ENCODE measurements around the gene C1orf52.

C1orf52 gene

DNA sequence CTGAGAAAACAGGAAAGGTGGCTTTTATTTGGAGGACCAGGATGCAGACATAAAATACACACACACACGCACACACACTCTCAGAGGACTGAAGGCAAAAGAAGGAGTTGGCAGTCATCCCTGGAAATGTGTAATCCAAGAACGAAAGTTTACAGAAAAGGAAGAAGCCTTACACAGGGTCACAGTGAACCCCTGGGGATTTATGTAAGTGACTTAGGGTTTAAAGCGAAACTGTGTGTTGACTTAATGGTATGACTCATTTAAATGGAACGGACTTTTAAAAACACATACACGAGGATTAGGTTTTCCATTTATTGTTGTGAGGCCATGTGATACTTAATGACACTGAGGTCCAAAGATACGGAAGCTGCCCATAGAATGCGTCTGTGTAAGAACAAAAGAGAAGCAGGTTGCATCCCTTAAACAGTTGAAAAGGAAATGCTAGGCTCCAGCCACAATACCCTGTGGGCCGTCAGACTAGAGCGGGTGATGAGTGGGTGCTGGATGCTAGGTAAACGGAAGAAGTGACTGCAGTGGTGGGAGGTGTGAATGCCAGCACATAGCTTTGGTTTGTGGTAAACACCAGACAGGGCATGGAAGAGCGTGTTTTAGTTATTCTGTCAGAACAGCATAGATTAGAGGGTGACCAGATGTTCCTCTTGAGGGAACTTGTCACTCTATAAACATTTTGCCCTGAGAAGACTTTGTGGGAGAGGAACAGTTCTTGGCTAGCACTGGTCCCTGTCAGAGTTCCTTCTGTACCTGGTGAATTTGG lies 38.6 kb upstream of the C1orf52 start:
- Histone ChIP-seq H3K27me3 (ENCODE audit: control insufficient read depth, low read length) (peaks cover 27% of the 10 kb centered on the region), H3K36me3 (ENCODE audit: control insufficient read depth, low read length) (no peaks in the 10 kb centered on the region), H3K4me2 (ENCODE audit: low read length) (no peak overlapping the region), H3K9me2 (replicated peaks; ENCODE audit: control insufficient read depth, low read length) (no peaks in the 10 kb centered on the region), H3K9me3 (ENCODE audit: control insufficient read depth, insufficient read depth, low read length) (no peaks in the 10 kb centered on the region), H3F3A (ENCODE audit: control insufficient read depth, insufficient read depth) (no peaks in the 10 kb centered on the region), H3K79me2 (ENCODE audit: control insufficient read depth, low read length) (no peaks in the 10 kb centered on the region), H4K20me1 (ENCODE audit: control insufficient read depth, insufficient read depth, low read depth, low read length) (no peaks in the 10 kb centered on the region; the same call in 1 of the 2 replicates), H3K27ac (ENCODE audit: low read depth, low read length) (no peak overlapping the region), H3K4me3 (ENCODE audit: low read length) (no peak overlapping the region), H3K4me1 (ENCODE audit: control insufficient read depth, low read length) (peaks cover 7% of the 10 kb centered on the region)
- TF ChIP-seq, protein P1, sequence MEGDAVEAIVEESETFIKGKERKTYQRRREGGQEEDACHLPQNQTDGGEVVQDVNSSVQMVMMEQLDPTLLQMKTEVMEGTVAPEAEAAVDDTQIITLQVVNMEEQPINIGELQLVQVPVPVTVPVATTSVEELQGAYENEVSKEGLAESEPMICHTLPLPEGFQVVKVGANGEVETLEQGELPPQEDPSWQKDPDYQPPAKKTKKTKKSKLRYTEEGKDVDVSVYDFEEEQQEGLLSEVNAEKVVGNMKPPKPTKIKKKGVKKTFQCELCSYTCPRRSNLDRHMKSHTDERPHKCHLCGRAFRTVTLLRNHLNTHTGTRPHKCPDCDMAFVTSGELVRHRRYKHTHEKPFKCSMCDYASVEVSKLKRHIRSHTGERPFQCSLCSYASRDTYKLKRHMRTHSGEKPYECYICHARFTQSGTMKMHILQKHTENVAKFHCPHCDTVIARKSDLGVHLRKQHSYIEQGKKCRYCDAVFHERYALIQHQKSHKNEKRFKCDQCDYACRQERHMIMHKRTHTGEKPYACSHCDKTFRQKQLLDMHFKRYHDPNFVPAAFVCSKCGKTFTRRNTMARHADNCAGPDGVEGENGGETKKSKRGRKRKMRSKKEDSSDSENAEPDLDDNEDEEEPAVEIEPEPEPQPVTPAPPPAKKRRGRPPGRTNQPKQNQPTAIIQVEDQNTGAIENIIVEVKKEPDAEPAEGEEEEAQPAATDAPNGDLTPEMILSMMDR (IDR thresholded peaks at IDR 0.05; ENCODE audit: low read depth, low read length, poor library complexity, severe bottlenecking): no peak

DNA sequence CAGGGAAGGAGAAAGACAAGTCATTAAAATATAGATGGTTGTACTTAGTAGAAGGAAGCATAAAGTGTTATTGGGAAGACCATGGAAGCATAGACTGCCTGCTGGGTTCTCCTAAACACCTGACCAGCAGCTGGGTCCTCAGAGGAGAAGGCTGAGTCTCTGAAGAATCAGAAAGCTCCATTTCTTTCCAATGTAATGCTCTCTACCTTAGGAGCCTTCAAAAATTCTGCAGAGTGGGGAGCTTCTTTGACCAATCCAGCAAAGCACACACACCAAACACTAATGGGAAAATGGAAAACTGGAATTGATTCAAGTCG lies 38.0 kb upstream of the C1orf52 start:
- no peaks in the 10 kb centered on the region for H3K9me2 ChIP-seq (replicated peaks; ENCODE audit: control insufficient read depth, low read length)
- H3K4me2 ChIP-seq (ENCODE audit: low read length): no peak overlapping the region
- peaks cover 27% of the 10 kb centered on the region for H3K27me3 ChIP-seq (ENCODE audit: control insufficient read depth, low read length)
- TF ChIP-seq, protein P1 (IDR thresholded peaks at IDR 0.05; ENCODE audit: low read depth, low read length, poor library complexity, severe bottlenecking): no peak
- no peak for TF ChIP-seq EZH2phosphoT487 (IDR thresholded peaks at IDR 0.05; ENCODE audit: borderline replicate concordance, low read length)
- H3K79me2 ChIP-seq (ENCODE audit: control insufficient read depth, low read length): no peaks in the 10 kb centered on the region
- no peaks in the 10 kb centered on the region; the same call in 1 of the 2 replicates for H4K20me1 ChIP-seq (ENCODE audit: control insufficient read depth, insufficient read depth, low read depth, low read length)
- H3F3A ChIP-seq (ENCODE audit: control insufficient read depth, insufficient read depth): no peaks in the 10 kb centered on the region
- H3K4me1 ChIP-seq (ENCODE audit: control insufficient read depth, low read length): peaks cover 7% of the 10 kb centered on the region
- no peaks in the 10 kb centered on the region for H3K36me3 ChIP-seq (ENCODE audit: control insufficient read depth, low read length)
- no peak overlapping the region for H3K27ac ChIP-seq (ENCODE audit: low read depth, low read length)
- H3K4me3 ChIP-seq (ENCODE audit: low read length): no peak overlapping the region
- no peaks in the 10 kb centered on the region for H3K9me3 ChIP-seq (ENCODE audit: control insufficient read depth, insufficient read depth, low read length)

DNA sequence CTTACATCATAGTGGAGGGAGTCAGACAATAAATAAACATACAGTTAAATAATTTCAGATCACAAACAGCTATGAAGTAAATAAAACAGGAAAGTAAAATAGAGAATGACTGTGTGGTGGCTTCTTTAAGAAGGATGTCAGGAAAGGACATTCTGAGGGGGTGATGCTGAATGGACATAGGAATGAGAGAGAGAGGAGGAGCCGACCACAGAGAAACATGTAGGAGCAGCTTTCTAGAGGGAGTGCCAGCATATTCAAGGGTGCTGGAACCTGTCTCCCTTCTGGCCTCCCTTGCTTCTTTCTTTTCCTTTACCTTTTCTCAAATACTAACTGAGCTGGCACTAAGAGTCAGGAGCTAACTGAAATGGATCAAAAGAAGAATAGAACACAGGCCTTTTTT lies 37.5 kb upstream of the C1orf52 start:
- no peaks in the 10 kb centered on the region for H3F3A ChIP-seq (ENCODE audit: control insufficient read depth, insufficient read depth)
- H3K9me2 ChIP-seq (replicated peaks; ENCODE audit: control insufficient read depth, low read length): no peaks in the 10 kb centered on the region
- H3K27me3 ChIP-seq (ENCODE audit: control insufficient read depth, low read length): peaks cover 27% of the 10 kb centered on the region
- TF ChIP-seq EZH2phosphoT487 (IDR thresholded peaks at IDR 0.05; ENCODE audit: borderline replicate concordance, low read length): no peak
- TF ChIP-seq, protein P1 (IDR thresholded peaks at IDR 0.05; ENCODE audit: low read depth, low read length, poor library complexity, severe bottlenecking): no peak
- H3K36me3 ChIP-seq (ENCODE audit: control insufficient read depth, low read length): no peaks in the 10 kb centered on the region
- no peak overlapping the region for H3K4me3 ChIP-seq (ENCODE audit: low read length)
- H3K9me3 ChIP-seq (ENCODE audit: control insufficient read depth, insufficient read depth, low read length): no peaks in the 10 kb centered on the region
- no peak overlapping the region for H3K4me2 ChIP-seq (ENCODE audit: low read length)
- H3K79me2 ChIP-seq (ENCODE audit: control insufficient read depth, low read length): no peaks in the 10 kb centered on the region
- H3K27ac ChIP-seq (ENCODE audit: low read depth, low read length): no peak overlapping the region
- no peaks in the 10 kb centered on the region; the same call in 1 of the 2 replicates for H4K20me1 ChIP-seq (ENCODE audit: control insufficient read depth, insufficient read depth, low read depth, low read length)
- peaks cover 8% of the 10 kb centered on the region for H3K4me1 ChIP-seq (ENCODE audit: control insufficient read depth, low read length)
